WI38 (cell line): ENCODE results near the gene GLI1.
"Not testable (repeated sequence)": the region's sequence is repeated elsewhere in the genome, so short reads cannot be mapped to it uniquely, and the experiment has no call there.

Source experiments
- H3K4me3 ChIP-seq: 2 replicates; pipeline ENCODE4 v1.5.1; 2011; ENCODE audit warnings: low read depth, mild to moderate bottlenecking, control low read depth, low read length
- CTCF ChIP-seq: IDR thresholded peaks from 2 replicates; pipeline ENCODE4 v1.5.1; 2012; ENCODE audit warnings: low read depth, mild to moderate bottlenecking, control low read depth, low read length

The GLI1 gene

GRCh38 chr12:57459750-57460467 lies at the start of gene GLI1:
Gene GLI1, plus strand, starts transcription at chr12:57459785. Its CDS starts 3,907 bp downstream, at chr12:57463692.
- no peak for TF ChIP-seq CTCF
- H3K4me3 ChIP-seq: peak within 1 kb of the TSS; percentile 55

- no peak for TF ChIP-seq CTCF
- H3K4me3 ChIP-seq: no peak overlapping the region
Observed at GRCh38 chr12:57410534-57410933, 49.1 kb upstream of the GLI1 start.

GRCh38 chr12:57414160-57414559 lies 45.4 kb upstream of the GLI1 start:
- not testable (repeated sequence) for H3K4me3 ChIP-seq

- H3K4me3 ChIP-seq: no peak overlapping the region
- no peak for TF ChIP-seq CTCF
Observed at GRCh38 chr12:57415088-57415487, 44.5 kb upstream of the GLI1 start.

GRCh38 chr12:57416039-57416996 lies 43.3 kb upstream of the GLI1 start:
- TF ChIP-seq CTCF: no peak
- H3K4me3 ChIP-seq: no peak overlapping the region

GRCh38 chr12:57418255-57418654 lies 41.3 kb upstream of the GLI1 start:
- H3K4me3 ChIP-seq: no peak overlapping the region
- TF ChIP-seq CTCF: no peak

GRCh38 chr12:57419495-57419894 lies 40.1 kb upstream of the GLI1 start:
- H3K4me3 ChIP-seq: no peak overlapping the region
- TF ChIP-seq CTCF: no peak
